GM12891 (cell line): ENCODE measurements around the gene ZKSCAN8.

ENCODE experiments used
- POLR2A ChIP-seq: IDR thresholded peaks from 2 replicates; pipeline ENCODE4 v1.6.1; 2011; ENCODE audit warnings: low read depth, low read length, control low read depth
- POLR2AphosphoS5 ChIP-seq: IDR thresholded peaks from 2 replicates; pipeline ENCODE4 v1.6.1; 2011; ENCODE audit warnings: low read depth, low read length, control low read depth

- TF ChIP-seq POLR2AphosphoS5 = no peak
- TF ChIP-seq POLR2A = no peak
These were observed 3.5 kb downstream of the ZKSCAN8 start for GRCh38 chr6:28145231-28145630.
